ENCODE data around the gene LRRC52.

The LRRC52 gene

GRCh38 chr1:165524639-165525285, 19.0 kb upstream of the LRRC52 start:
- no peak for DNase-seq (ENCODE audit: low read depth)
- no peak for TF ChIP-seq CTCF (IDR thresholded peaks at IDR 0.05; ENCODE audit: insufficient read depth, low read depth, low read length, missing control alignments)
- no peak overlapping the region for H3K4me3 ChIP-seq (ENCODE audit: low read depth, low read length)

- no peak for TF ChIP-seq CTCF (IDR thresholded peaks at IDR 0.05; ENCODE audit: insufficient read depth, low read depth, low read length, missing control alignments)
- no peak for DNase-seq (ENCODE audit: low read depth)
- no peak overlapping the region for H3K4me3 ChIP-seq (ENCODE audit: low read depth, low read length)
These were observed 18.1 kb upstream of the LRRC52 start for GRCh38 chr1:165525708-165526107.

DNA sequence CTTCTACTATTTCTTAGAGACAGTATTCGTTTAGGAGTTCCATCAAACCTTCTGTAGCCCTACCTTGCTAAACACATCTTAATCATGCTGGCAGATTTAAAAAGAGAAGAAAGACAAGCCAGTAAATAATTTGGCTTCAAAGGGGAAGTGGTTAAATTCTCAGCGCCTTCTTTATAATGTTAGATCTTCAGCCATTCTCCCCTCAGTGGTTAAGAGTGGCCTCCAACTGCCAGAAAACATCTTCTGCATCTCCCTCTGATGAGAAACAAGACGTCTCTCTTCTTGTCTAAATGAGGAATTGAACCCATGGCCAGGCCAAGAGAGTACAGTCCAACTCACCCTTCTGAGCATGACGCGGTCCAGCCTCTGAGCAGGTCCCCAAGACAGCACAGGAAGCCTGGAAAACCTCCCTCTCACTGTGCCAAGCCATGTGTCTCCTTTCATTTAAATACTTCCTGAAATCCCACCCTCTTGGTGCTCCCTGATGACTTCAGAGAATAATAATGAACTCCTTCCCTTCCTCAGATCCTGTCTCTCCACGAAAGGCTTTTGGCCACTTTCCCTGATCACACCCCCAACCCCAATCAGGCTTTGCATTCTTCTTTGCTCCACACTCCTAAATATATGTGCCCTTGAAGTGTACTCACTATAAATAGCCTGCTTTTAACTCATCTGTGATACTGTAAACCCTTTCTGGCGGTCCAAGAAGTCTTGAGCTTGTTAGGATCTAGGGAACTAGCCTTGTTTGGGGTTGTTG, 16.4 kb upstream of the LRRC52 start:
- no peak overlapping the region for H3K4me3 ChIP-seq (ENCODE audit: low read depth, low read length)
- DNase-seq (ENCODE audit: low read depth) = no peak
- TF ChIP-seq CTCF (IDR thresholded peaks at IDR 0.05; ENCODE audit: insufficient read depth, low read depth, low read length, missing control alignments) = no peak

- no peak for DNase-seq (ENCODE audit: low read depth)
- H3K4me3 ChIP-seq (ENCODE audit: low read depth, low read length) = no peak overlapping the region
- TF ChIP-seq CTCF (IDR thresholded peaks at IDR 0.05; ENCODE audit: insufficient read depth, low read depth, low read length, missing control alignments) = no peak
These were observed 12.8 kb upstream of the LRRC52 start for GRCh38 chr1:165531021-165531420.

DNA sequence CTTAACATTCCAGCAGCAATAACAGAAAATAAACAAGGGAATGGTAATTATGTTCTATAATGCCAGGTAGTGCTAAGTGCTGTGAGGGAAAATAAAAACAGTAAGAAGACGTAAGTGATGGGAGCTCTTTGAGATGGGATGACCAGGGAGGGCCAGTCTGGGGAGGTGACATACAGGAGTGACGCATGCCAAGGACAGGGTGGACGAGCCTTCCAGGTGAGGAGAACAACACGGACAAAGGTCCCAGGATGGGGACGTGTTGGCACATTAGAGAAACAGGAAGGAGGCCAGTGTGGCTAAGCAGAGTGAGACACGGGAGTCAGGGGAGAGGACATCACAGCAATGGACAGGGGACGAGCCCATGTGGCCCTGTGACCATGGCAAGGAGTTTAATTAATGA, 11.7 kb upstream of the LRRC52 start:
- no peak for TF ChIP-seq CTCF (IDR thresholded peaks at IDR 0.05; ENCODE audit: insufficient read depth, low read depth, low read length, missing control alignments)
- DNase-seq (ENCODE audit: low read depth) = no peak

GRCh38 chr1:165533254-165533653, 10.5 kb upstream of the LRRC52 start:
- no peak for TF ChIP-seq CTCF (IDR thresholded peaks at IDR 0.05; ENCODE audit: insufficient read depth, low read depth, low read length, missing control alignments)
- H3K4me3 ChIP-seq (ENCODE audit: low read depth, low read length) = no peak overlapping the region
- DNase-seq (ENCODE audit: low read depth) = no peak

More for the DNA sequence above, 11.7 kb upstream of the LRRC52 start:
- H3K4me3 ChIP-seq (ENCODE audit: low read depth, low read length) = no peak overlapping the region
